DMS53 treated with DMSO at 0.1 percent for 48 hours (cell line): ENCODE data around the gene TATDN3.
"Not testable (repeated sequence)": the region's sequence is repeated elsewhere in the genome, so short reads cannot be mapped to it uniquely, and the experiment has no call there.

Experiments used
- DNase-seq: peaks from one replicate; lab custom pipeline; 2025; ENCODE audit not compliant: unreplicated experiment; lab: John Stamatoyannopoulos, UW

TATDN3 gene

DNA sequence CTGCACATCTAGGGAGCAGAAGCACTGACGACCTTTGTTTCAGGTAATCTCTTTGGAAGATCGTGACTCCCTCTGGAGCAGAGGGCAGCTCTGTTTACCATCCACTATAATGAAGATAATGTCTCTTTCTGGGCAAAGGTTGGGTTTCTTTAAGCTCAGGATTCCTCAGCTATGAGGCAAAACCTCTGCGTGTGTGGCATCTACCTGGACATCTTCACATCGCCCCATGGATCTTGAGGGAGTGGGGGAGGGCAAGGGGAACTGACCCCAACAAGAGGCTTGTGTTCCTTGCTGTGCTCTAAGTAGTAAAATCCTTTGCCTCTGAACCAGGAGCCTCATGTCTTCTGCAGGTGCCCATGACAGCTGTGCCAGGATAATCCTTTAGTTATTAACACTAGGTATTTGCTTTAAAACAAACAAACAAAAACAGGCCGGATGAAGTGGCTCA, 36.2 kb downstream of the TATDN3 start:
- peak; percentile 69 for DNase-seq

DNA sequence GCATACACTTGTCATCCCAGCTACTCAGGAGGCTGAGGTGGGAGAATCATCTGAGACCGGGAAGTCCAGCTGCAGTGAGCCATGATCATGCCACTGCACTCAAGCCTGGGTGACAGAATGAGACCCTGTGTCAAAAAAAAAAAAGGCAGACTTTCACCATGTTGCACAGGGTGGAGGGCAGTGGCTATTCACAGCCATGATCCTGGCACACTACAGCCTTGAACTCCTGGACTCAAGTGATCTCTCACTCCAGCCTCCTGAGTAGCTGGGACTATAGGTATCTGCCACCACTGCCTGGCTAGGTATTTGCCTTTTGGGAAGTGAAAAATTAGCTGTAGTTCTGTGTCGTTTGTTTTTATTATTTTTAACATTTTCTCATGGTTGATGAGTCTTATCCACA, 36.7 kb downstream of the TATDN3 start:
- no peak for DNase-seq

DNA sequence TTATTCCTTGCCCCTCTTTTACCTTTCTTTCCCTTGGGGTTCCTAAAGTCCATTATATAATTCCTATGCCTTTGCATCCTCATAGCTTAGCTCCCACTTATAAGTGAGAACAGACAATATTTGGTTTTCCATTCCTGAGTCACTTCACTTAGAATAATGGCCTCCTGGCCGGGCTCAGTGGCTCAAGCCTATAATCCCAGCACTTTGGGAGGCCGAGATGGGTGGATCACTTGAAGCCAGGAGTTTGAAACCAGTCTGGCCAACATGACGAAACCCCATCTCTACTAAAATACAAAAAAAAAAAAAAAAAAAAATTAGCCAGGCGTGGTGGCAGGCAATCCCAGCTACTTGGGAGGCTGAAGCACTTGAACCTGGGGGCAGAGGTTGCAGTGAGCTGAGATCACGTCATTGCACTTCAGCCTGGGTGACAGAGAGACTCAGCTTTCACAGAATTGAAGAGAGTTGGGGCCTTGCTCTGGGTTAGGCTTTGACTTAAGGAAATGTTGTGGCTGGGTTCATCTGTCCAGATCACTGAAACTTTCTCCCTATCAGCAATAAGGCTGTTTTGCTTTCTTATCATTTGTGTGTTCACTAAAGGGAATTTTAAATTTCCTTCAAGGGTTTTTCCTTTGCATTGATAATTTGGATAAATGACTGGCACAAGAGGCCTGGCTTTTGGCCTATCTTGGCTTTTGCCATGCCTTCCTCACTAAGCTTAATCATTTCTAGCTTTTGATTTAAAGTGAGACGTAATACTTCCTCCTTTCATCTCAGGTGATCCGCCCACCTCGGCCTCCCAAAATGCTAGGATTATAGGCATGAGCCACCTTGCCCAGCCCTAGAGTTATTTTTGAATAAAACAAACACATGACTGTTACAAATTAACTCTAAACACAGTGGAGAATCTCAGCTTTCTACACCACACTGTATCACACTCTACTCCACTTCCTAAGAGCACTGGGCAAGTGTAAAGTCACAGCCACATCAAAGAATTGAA, 41.8 kb downstream of the TATDN3 start:
- peak; percentile 38 for DNase-seq

DNA sequence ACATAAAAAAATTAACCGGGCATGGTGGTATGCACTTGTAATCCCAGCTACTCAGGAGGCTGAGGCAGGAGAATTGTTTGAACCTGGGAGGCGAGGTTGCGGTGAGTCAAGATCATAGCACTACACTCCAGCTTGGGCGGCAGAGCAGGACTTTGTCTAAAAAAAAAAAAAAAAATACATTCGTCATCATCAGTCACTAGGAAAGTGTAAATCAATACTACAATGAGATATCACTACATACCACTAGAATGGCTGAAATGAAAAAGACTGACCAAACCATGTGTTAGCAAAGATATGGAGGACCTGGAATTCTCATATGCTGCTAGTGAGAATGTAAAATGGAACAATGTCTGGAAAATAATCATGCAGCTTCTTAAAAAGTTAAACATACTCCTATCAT, 46.5 kb downstream of the TATDN3 start:
- DNase-seq, result no peak

DNA sequence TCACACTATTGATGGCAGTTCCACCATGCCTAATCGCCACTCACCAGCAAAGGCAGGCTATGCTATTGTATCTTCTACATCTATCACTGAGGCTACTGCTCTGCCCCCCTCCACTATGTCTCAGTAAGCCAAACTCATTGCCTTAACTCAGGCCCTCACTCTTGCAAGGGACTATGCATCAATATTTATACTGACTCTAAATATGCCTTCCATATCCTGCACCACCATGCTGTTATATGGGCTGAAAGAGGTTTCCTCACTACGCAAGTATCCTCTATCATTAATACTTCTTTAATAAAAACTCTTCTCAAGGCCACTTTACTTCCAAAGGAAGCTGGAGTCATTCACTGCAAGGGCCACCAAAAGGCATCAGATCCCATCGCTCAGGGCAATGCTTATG, 52.8 kb downstream of the TATDN3 start:
- not testable (repeated sequence) for DNase-seq

DNA sequence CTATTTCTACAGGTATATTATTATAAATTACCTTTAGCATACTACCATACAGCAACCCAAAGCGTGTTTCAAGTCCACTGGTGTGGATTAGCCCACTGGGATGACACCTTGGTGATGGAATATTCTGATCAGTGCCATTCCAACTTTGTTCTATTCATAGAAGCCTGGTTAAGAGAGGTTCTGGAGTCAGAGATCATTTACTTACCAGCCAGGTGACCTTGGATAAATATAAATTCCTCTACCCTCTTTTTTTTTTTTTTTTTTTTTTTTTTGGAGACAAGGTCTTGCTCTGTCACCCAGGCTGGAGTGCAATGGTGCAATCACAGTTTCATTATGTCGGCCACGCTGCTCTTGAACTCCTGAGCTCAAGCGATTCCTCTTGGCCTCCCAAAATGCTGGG, 55.9 kb downstream of the TATDN3 start, which contains the start of gene SPATA45:
SPATA45 (minus strand) TSS at position 101 of the 400 bp plus-strand sequence. CDS start 11,500 bp downstream, outside the sequence.
- DNase-seq, result no peak

DNA sequence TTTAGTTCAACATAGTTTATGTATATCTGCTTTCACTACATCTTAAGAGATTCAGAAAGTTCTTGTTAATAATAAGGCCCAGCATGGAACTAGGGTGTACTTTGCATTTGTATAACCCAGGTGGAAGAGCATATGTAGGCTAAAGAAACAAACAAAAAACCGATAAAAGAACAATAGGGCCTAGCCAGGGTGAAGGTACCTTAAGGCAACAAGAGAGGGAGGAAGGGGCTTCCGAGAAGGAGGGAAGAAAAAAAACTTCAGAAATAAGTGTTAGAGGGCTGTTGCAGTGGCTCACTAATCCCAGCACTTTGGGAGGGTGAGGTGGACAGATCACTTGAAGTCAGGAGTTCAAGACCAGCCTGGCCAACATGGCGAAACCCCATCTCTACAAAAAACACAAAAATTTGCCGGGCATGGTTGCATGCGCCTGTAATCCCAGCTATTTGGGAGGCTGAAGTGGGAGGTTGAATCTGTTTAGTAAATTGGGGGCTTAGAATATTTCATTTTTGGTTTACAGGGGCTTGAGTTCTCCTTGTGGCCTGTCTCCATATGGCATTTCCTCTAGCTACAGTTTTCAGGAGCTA, 60.5 kb downstream of the TATDN3 start:
- no peak for DNase-seq

DNA sequence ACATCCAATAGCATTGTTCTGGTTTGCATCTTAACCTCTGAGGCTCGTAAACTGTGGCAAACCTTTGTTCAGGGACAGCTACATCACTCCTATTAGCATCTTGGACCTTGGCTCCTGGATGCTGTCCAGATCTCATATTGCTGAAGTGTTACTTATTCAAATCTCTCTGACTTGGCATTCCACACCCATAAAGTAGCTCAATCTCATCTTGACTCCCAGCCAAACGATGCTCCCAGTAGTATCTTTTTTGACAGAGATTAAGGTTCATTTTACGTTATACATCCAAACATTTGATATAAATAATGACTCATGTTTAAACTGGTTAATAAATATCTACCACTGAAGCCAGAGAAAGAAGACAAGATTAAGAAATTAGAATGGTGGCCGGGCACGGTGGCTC, 62.0 kb downstream of the TATDN3 start:
- no peak for DNase-seq

DNA sequence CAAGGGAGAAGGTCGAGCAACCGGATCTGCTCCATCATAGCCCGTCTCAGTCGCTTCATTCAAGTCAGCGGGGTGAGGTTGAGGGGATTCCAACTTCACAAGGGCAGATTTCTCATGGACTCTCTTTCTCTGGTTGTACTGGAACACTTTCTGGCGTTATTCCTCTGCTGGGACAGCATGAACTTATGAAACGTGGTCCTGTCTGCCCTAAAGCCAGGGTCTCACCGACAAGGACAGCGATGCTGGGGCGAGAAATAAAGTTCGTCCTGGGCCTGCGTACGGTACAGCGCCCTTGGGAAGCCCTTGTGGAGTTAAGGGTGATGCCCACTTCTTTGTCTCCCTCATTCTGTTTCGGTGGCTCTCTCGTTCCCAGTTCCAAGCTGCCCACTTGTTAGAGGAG, 65.1 kb downstream of the TATDN3 start:
- no peak for DNase-seq

DNA sequence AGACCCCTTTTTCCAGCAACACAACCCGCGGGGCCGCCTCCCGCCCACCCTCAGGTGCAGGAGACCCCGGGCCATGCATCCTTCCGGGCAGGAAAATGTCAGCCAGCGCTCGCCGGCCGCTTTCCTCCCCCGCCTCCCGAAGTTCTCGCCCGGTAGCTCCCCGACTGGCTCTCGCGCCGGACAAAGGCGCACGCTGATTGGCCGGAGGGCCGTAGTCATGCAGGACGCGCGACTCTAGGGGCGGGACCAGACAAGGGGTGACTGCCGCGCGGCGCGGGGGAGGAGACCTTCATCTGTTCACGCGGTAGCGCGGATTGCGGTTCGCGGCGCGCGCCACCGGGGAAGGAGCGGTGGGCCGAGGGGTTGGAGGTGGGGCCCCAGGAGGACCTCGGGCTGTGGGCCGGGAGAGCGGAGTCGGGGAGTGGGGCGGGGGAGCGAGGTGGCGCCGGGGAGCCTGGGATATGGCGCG, 66.3 kb downstream of the TATDN3 start, which contains the start of gene FLVCR1:
FLVCR1 (plus strand) TSS at position 284 of the 469 bp plus-strand sequence; CDS start at position 462, 178 bp downstream.
- peak; percentile 97 for DNase-seq

DNA sequence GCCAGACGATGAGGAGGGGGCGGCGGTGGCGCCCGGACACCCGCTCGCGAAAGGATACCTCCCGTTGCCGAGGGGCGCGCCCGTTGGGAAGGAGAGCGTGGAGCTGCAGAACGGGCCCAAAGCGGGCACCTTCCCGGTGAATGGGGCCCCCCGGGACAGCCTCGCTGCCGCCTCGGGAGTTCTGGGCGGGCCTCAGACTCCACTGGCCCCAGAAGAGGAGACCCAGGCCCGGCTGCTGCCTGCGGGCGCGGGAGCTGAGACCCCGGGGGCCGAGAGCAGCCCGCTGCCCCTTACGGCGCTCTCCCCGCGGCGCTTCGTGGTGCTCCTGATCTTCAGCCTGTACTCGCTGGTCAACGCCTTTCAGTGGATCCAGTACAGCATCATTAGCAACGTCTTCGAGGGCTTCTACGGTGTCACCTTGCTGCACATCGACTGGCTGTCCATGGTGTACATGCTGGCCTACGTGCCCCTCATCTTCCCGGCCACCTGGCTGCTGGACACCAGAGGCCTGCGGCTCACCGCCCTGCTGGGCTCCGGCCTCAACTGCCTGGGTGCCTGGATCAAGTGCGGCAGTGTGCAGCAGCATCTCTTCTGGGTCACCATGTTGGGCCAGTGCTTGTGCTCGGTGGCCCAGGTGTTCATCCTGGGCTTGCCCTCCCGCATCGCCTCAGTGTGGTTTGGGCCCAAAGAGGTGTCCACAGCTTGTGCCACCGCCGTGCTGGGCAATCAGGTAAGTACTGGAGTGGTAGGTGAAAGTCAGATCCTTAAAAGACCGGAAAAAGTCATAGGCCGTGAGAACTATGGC, 67.0 kb downstream of the TATDN3 start:
- DNase-seq, result peak; percentile 40

DNA sequence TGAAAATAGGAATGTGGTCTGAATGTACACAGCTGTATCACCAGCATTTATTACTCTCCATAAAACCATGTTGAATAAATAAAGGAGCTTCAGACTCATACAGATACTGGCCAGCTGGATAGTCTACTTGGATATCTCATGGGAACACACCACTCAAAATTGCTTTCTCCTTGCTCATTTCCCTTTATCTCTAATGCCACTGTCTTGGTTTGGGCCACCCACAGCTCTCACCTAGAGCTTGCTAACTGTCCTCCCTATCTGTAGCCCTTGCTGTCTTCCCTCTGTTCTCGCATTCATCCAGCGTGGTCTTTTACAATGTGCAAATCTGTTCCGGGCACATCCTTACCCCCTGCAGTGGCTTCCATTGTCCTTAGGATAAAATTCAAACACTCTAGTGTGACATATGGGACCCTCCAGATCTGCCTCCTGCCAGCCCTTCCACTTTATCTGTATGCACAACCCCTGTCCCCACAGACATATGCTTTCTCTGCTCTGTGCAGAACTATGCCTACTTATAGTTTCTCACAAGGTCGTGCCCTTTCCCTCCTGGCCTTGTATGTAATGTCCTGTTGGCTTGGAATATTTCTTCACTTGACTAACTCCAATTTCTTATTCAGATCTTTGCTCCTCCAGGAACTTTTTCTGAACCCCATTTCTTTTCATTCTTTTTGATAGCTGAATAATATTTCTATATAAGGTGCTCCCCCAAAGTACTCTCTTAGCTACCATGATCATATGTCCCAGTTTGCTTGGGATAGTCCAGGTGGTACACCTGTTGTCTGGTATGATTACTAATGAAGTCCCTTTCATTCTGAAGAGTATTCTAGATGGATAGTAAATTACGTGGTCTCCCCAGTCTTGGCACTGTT, 69.3 kb downstream of the TATDN3 start:
- no peak for DNase-seq

DNA sequence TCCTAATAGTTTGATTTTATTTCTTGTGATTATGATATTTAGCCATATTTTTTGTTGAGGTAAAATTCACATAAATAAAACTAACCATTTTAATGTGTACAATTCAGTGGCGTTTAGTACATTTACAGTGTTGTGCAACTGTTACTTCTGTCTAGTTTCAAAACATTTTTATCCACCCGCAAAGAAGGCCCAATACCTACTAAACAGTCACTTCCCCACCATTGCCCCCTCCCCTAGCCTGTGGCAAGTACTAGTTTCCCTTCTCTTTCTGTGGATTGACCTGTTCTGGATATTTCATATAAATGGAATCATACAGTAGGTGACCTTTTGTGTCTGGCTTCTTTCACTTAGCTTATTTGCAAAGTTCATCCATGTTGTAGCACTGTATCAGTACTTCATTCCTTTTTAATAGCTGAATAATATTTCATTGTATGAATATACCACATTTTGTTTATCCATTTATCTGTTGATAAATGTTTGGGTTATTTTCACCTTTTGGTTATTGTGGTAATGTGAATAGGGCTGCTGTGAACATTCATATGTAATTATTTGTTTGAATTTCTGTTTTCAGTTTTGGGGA, 70.5 kb downstream of the TATDN3 start:
- DNase-seq, result no peak

DNA sequence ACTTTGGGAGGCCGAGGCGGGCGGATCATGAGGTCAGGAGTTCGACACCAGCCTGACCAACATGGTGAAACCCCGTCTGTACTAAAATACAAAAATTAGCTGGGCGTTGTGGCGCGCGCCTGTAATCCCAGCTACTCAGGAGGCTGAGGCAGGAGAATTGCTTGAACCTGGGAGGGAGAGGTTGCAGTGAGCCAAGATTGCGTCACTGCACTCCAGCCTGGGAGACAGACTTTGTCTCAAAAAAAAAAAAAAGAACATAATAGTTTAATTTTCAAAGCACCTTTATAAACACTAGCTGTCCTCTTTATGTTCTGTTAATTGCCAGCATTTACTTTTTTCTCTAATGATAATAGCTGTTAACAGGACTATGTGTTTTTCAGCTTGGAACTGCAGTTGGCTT, 71.7 kb downstream of the TATDN3 start:
- DNase-seq, result not testable (repeated sequence)

DNA sequence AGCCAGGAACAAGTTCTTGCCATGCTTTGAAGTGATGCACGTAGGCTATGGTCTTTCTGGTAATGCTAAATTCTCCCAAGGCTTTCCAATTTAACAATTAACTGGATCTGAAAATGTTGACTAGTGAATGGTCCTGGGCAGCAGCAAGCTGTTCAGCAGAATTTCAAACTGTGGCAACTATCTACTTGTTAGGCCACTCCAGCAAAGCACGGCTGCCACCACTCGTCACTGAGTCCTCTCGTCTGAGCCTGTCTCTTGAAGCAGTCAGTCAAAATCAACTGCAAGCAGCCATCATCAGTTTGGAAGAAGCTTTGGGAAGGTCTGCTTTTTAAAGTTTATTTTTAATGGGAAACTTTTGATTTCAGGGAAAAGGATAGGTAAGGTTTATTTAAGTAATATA, 72.5 kb downstream of the TATDN3 start:
- DNase-seq, result no peak
